Measurements from ENCODE around the gene METRN. TPM values are rescaled to one million over a fixed set of nuclear protein-coding genes. Genes with fewer than 3 reads are reported as not detected.

The METRN gene
- total RNA-seq, 4 donors from 2014 or later = 4.9 to 47.2 (median 35.2) TPM

- no peak for DNase-seq
- Histone ChIP-seq H3K27ac (no peak overlapping the region), H3K4me3 (no peak overlapping the region), H3K4me1 (peaks cover 2 to 8% (median 3%) of the 10 kb centered on the region in 4 donors), H3K9me3 (no peaks in the 10 kb centered on the region), H3K27me3 (peaks cover under 1% of the 10 kb centered on the region), H3K36me3 (peaks cover 0 to 14% (median 5%) of the 10 kb centered on the region in 4 donors)
- in situ Hi-C loops (cut with MboI; ENCODE audit: low pct_ligation_motif_present in 1 of 4, low pct_unique_long_range_greater_than_20kb in 1 of 4, low sequenced_read_pairs in 3 of 4) (no loop called here), intact Hi-C loops (cut with DNase I; ENCODE audit: low total_unique reads) (no loop called here)
- 82% methylated on average over 14 of the region's 34 CpGs; no CpG with 5 or more reads in 1 of the 2 donors for WGBS, 2 donors (ENCODE audit: low coverage in 1 of 2)
- peak in 2 of 5 experiments; percentile 27 to 36 for TF ChIP-seq CTCF (IDR thresholded peaks at IDR 0.05)
- TF ChIP-seq EP300 (IDR thresholded peaks at IDR 0.05; ENCODE audit: low read depth) = no peak
Measured at GRCh38 chr16:733382-734207, 18.7 kb downstream of the METRN start.

- no peak for DNase-seq
- no peak for TF ChIP-seq POLR2AphosphoS5 (IDR thresholded peaks at IDR 0.05)
- TF ChIP-seq EP300 (IDR thresholded peaks at IDR 0.05; ENCODE audit: low read depth) = no peak
- TF ChIP-seq CTCF (IDR thresholded peaks at IDR 0.05) = no peak
- Histone ChIP-seq H3K4me1 (peaks cover 0 to 4% (median under 1%) of the 10 kb centered on the region in 4 donors), H3K36me3 (peaks cover 0 to 14% (median 5%) of the 10 kb centered on the region in 4 donors), H3K9me3 (no peaks in the 10 kb centered on the region), H3K27me3 (no peaks in the 10 kb centered on the region), H3K4me3 (no peak overlapping the region), H3K27ac (no peak overlapping the region)
- intact Hi-C loops (cut with DNase I; ENCODE audit: low total_unique reads) = no loop called here
- in situ Hi-C loops (cut with MboI; ENCODE audit: low pct_ligation_motif_present in 1 of 4, low pct_unique_long_range_greater_than_20kb in 1 of 4, low sequenced_read_pairs in 3 of 4) = no loop called here
- 82 to 91% methylated on average over 6 to 49 of the region's 49 CpGs for WGBS, 2 donors (ENCODE audit: low coverage in 1 of 2)
Measured at GRCh38 chr16:734208-734980, 19.5 kb downstream of the METRN start.

- Histone ChIP-seq H3K36me3 (peaks cover 0 to 14% (median 5%) of the 10 kb centered on the region in 4 donors), H3K9me3 (no peaks in the 10 kb centered on the region), H3K4me1 (peaks cover 5 to 12% (median 8%) of the 10 kb centered on the region in 4 donors), H3K27me3 (no peaks in the 10 kb centered on the region), H3K27ac (no peak overlapping the region), H3K4me3 (no peak overlapping the region)
- TF ChIP-seq POLR2AphosphoS5 (IDR thresholded peaks at IDR 0.05) = no peak
- TF ChIP-seq POLR2A (IDR thresholded peaks at IDR 0.05) = no peak
- TF ChIP-seq EP300 (IDR thresholded peaks at IDR 0.05; ENCODE audit: low read depth) = no peak
- TF ChIP-seq CTCF (IDR thresholded peaks at IDR 0.05) = no peak
- in situ Hi-C loops (cut with MboI; ENCODE audit: low pct_ligation_motif_present in 1 of 4, low pct_unique_long_range_greater_than_20kb in 1 of 4, low sequenced_read_pairs in 3 of 4) = no loop called here
- 94% methylated on average over 23 of the region's 25 CpGs; no CpG with 5 or more reads in 1 of the 2 donors for WGBS, 2 donors (ENCODE audit: low coverage in 1 of 2)
- intact Hi-C loops (cut with DNase I; ENCODE audit: low total_unique reads) = no loop called here
- DNase-seq = no peak
Measured at GRCh38 chr16:734981-735881, 20.3 kb downstream of the METRN start.

Measured in transverse colon (tissue), 4 donors.